ENCODE data around the gene BHMT2. TPM values are rescaled to one million over a fixed set of nuclear protein-coding genes. Genes with fewer than 3 reads are reported as not detected.

BHMT2 gene
- total RNA-seq, 1 experiment from 2014 or later: 0.63 TPM

DNA sequence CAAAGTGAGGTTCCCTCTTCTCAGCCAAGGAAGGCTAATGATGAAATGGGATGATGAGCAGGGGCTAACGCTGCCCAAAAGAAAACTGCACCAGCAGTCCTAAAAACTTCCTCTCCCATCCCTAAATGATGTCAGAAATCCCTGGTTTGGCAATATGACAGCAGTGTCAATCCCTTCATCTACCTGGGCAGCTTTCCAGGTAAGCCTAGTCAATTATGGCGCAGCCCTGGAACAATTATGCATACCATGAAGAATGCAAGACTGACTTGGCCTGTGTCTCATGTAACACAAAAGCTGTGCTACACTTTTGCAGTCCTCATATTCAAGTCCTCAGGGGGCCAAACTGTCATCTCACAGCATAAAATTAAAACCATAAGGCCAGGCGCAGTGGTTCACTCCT is 7.1 kb upstream of the BHMT2 start:
- no peak for DNase-seq (ENCODE audit: low read depth)

- DNase-seq (ENCODE audit: low read depth): no peak
Measured at GRCh38 chr5:79070350-79070667, 742 bp downstream of the BHMT2 start.

DNA sequence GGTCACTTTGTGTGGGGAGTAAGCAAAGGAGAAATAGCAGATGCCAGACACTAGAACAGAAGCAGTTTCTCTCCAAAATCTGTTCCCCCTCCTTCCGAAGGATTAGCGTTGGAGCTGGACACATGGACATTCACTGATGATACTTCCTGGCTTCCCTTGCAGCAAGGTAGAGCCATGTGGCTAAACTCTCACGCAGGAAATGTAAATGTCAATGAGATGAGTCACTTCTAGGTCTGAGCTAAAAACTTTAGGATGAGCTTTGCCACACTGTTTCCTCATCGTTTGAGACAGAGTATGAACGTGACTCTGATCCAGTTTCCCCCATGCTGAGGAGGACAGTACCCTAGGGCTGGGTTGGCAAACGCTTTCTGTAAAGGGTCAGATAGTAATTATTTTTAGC is 5.1 kb downstream of the BHMT2 start:
- peak; percentile 13 for DNase-seq (ENCODE audit: low read depth)

GRCh38 chr5:79075646-79076426 is 6.3 kb downstream of the BHMT2 start:
- DNase-seq (ENCODE audit: low read depth): no peak

GRCh38 chr5:79076819-79077218 is 7.3 kb downstream of the BHMT2 start:
- no peak for DNase-seq (ENCODE audit: low read depth)

- DNase-seq (ENCODE audit: low read depth): no peak
Measured at GRCh38 chr5:79077680-79078365, 8.3 kb downstream of the BHMT2 start.

DNA sequence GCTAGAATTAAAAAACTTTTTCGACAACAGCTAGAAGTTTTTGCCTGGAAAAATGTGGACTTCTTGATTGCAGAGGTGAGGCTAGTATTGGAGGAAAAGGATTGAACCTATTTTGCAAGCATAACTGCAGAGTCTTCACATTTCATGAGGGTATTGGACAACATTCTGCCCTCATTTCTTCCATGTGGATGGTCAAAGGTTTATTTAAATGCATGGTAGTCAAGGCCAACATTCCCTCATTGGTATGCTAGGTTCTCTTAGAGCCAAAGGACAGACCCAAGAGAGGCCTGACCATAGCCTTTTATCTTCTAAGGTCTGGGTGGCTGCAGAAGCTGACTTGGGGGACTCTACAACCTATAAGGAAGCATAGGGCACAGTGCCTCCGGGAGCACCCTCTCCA is 11.2 kb downstream of the BHMT2 start:
- no peak for DNase-seq (ENCODE audit: low read depth)

- DNase-seq (ENCODE audit: low read depth): no peak
Measured at GRCh38 chr5:79081779-79082178, 12.2 kb downstream of the BHMT2 start.

DNA sequence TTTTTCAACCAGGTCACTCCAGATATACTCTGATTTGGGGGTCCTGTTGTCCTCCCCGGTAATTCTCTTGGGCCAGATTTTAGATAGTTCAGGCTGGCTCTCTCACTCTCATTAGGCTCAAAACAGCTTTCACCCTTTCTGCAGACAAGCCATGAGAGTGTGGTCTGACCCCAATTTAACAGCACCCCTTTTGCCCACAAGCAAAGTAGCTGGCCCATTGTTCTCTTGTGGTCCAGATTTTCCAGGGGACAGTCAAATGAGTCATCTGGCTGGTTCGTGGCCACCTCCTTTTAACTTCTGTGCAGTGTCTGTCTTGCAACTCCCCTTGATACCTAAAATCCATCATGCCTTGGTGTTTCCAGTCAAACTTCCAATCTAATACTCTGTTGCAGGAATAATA is 16.5 kb downstream of the BHMT2 start:
- no peak for DNase-seq (ENCODE audit: low read depth)

- no peak for DNase-seq (ENCODE audit: low read depth)
Measured at GRCh38 chr5:79088507-79088906, 18.9 kb downstream of the BHMT2 start.

DNA sequence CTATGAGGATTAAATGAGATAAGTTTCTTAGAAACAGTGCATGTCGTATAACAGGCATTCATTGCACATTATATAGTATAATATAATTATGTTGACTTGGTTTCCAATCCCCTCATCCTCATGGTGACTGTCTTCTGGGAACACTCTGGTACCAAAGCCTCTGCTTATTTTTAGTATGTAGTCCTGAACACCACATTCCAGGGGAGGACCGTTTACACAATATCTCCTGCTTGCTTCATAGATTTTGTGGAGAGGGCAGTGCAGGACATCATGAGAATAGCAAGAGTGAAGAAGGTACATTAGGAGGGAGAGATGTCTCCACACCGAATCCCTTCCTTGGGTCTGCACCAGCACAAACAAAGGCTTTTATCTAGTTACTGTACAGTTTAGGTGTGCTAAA is 21.5 kb downstream of the BHMT2 start:
- DNase-seq (ENCODE audit: low read depth): no peak

DNA sequence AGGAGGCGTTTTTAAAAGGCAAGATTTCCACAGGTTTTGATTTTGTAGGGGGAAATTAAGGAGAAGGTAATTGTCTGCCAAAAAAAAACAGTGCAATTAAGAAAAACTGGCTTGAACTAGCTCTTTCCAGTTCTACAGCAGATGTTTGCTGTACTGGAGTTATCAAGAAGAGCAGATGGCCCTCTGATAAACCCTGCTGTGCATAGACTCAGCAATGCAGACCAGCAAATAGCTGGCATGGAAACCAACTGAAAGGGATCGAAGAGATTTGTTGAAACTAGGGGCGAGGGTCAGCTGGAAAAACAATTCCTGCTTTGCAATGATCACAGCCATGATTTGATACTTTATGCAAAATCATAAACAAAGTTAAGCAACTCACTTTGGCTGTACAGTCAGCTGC is 24.2 kb downstream of the BHMT2 start:
- no peak for DNase-seq (ENCODE audit: low read depth)

DNA sequence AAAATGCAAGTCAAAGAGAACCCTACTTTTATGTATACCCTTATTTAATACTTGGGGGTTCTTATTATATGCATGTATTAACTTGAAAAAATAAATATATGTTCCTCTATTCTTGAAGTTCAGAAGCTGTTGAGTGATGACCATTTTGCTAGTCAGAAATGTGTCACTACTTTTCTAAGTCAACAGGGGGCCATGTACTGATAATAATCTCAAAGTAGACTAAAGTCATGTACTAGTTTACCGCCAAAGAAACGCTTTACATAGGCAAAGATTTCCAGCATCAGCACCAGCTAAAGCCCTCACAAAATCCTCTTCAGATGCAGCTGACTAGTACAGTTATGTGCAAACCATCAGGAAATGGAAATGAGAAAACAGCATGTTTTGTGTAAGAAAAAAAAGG is 36.3 kb downstream of the BHMT2 start:
- DNase-seq (ENCODE audit: low read depth): no peak

GRCh38 chr5:79107020-79107796 is 37.6 kb downstream of the BHMT2 start:
- DNase-seq (ENCODE audit: low read depth): peak; percentile 10

- no peak for DNase-seq (ENCODE audit: low read depth)
Measured at GRCh38 chr5:79108086-79108485, 38.5 kb downstream of the BHMT2 start.

DNA sequence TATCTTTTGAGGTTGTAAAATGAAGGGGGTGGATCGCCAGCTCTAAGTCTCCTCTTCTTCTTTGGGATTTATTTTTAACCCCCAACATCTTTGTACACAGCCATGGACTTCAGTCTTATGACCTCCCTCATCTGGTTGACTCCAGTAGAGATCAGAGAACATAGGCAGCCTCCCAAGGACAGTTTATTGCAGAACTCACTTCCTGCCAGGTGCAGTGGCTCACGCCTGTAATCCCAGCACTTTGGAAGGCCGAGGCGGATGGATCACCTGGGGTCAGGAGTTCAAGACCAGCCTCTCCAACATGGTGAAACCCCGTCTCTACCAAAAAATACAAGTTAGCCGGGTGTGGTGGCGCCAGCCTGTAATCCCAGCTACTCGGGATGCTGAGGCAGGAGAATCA is 39.2 kb downstream of the BHMT2 start:
- DNase-seq (ENCODE audit: low read depth): no peak

DNA sequence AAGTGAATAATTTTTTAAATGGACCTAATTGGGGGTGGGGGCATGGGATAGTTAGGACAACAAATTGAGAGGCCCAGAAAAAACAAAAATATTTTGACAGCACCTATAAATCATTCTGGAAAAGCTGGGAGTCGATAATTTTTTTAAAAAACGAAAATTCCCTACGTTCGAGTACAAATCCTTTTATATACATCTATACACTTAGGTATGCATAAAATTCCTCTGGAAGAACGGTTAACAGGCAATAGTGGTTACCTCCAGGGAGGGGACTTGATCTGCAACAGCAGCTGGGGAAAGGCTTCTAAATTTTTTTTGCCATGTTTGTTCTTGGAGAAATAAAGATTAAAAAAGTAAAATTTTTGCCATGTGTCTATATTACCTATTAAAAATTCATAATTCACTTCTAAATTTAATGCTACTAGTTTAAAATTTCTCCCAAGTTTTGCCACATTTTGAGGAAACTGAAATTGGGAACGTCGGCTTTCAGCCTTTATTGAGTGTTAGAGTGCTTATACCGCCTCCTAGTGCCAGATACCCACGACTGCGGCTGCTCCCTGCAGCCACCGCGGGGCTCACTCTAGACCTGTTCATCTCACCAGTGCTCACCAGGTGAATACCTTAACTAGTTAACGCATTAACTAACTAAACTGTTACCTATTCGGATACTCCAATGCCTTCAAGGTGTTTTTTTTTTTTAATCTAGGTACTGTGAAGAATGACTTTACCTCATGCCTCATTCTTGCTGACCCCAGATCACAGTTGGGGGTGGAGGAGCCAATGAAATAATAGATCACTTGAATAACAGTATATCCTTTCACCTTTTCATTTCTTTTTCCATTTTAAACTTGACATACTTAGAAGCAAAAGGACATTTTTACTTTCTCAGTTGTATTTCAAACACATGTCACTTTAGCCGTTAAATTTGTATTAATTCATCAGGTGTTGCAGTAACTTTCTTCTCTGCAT is 40.2 kb downstream of the BHMT2 start:
- no peak for DNase-seq (ENCODE audit: low read depth)

DNA sequence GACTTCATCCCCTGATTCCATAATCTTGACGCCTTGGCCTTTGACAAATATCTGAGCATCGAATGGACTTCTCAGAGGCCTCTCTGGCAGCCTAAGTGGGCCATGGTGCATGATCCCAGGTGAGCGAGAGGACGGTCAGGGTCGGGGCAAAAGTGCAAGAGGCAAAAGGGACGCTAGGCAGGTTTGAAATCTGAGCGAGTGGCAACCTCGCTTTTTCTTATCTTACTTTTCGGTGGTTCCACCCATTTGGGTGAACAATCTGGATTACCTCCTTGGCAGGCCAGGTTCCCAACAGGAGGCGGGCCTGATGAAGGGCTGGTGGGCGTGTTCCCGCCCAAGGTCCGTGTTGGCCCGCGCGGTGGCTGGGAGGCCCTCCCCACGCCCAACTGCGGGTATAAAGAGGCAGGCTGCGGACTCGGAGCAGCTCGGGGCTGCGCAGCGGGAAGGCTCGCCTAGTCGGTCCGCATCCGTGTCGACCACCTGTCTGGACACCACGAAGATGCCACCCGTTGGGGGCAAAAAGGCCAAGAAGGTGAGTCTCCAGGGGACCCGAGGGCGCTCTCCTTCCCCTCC is 41.9 kb downstream of the BHMT2 start, which contains the start of gene BHMT:
TSS of gene BHMT (plus strand) at position 423 of the 573 bp plus-strand sequence. CDS start at position 500, 77 bp downstream.
- no peak for DNase-seq (ENCODE audit: low read depth)

DNA sequence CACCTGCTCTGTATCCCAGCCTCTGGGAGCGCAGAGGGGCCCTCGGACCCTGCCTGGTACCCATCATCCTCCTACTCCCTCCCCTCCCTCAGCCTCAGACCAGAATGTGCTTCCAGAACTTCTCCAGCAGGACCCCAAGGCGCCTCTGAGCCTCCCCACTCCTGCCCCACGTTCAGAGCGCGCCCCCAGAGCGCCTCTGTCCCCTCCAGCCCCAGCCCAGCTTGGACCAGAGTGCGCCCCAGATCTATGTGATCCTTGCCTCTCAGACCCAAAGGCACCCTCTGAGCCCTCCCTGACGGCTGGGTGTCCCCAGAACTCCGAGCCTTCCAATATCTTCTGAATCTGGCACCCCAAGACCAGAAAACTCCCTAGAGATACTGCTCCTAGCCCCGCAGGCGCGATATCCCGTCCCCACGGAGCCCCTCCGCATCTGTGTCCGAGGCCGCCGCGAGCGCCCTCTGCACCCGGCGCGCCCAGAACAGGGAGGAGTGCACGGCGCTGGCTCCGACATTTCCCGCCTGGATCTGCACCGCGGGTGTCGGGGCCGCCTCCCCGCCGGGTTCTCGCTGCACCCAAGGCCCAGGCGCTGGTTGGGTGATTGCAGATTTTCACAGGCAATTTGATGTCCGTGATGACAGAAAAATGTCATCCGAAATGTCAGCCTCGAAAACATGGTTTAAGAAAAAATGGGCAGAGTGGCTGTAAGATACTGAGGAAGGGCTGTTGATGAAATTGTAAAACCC is 42.6 kb downstream of the BHMT2 start:
- DNase-seq (ENCODE audit: low read depth): no peak

DNA sequence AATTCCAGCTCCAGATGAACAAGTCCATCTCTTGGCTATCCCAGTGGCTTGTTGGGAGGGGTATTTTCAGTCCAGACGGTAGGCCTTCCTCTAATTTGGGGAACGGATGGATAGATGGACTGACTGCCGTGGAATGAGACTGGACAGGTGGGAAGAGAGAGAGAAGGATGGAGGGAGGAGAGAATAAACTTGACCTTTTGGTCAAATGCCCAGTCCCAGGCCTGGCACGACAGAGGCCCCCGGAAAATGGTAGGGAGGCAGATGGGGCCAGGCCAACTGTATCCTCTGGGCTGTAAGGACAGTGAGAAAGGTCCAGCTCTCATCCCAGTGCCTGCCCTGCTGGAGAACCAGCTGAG is 43.1 kb downstream of the BHMT2 start:
- DNase-seq (ENCODE audit: low read depth): no peak
